ENCODE results near the gene THSD7B.

THSD7B gene

GRCh38 chr2:137020452-137021196 lies 255.3 kb downstream of the THSD7B start:
- CTCF ChIA-PET, result no interaction called here
- DNase-seq (ENCODE audit: low read depth, low spot score), result no peak
- H3K4me3 ChIP-seq (ENCODE audit: low read depth, low read length), result no peak overlapping the region
- POLR2A ChIA-PET, result no interaction called here
- TF ChIP-seq CTCF (IDR thresholded peaks at IDR 0.05; ENCODE audit: insufficient read depth, low read length, missing control alignments), result no peak

GRCh38 chr2:137021763-137022162 lies 256.4 kb downstream of the THSD7B start:
- no peak for DNase-seq (ENCODE audit: low read depth, low spot score)
- no peak for TF ChIP-seq CTCF (IDR thresholded peaks at IDR 0.05; ENCODE audit: insufficient read depth, low read length, missing control alignments)
- ChIA-PET POLR2A (no interaction called here), CTCF (no interaction called here)
- no peak overlapping the region for H3K4me3 ChIP-seq (ENCODE audit: low read depth, low read length)

- no peak for DNase-seq (ENCODE audit: low read depth, low spot score)
- no peak for TF ChIP-seq CTCF (IDR thresholded peaks at IDR 0.05; ENCODE audit: insufficient read depth, low read length, missing control alignments)
- ChIA-PET CTCF (no interaction called here), POLR2A (no interaction called here)
- no peak overlapping the region for H3K4me3 ChIP-seq (ENCODE audit: low read depth, low read length)
Observed at GRCh38 chr2:137023205-137023604, 257.9 kb downstream of the THSD7B start.

GRCh38 chr2:137031731-137032130 lies 266.4 kb downstream of the THSD7B start:
- ChIA-PET CTCF (no interaction called here), POLR2A (no interaction called here)
- no peak overlapping the region for H3K4me3 ChIP-seq (ENCODE audit: low read depth, low read length)
- TF ChIP-seq CTCF (IDR thresholded peaks at IDR 0.05; ENCODE audit: insufficient read depth, low read length, missing control alignments), result no peak
- DNase-seq (ENCODE audit: low read depth, low spot score), result no peak

GRCh38 chr2:137036619-137037018 lies 271.3 kb downstream of the THSD7B start:
- no peak overlapping the region for H3K4me3 ChIP-seq (ENCODE audit: low read depth, low read length)
- CTCF ChIA-PET, result no interaction called here
- no peak for TF ChIP-seq CTCF (IDR thresholded peaks at IDR 0.05; ENCODE audit: insufficient read depth, low read length, missing control alignments)
- POLR2A ChIA-PET, result no interaction called here
- DNase-seq (ENCODE audit: low read depth, low spot score), result no peak

- ChIA-PET POLR2A (no interaction called here), CTCF (no interaction called here)
- no peak overlapping the region for H3K4me3 ChIP-seq (ENCODE audit: low read depth, low read length)
- TF ChIP-seq CTCF (IDR thresholded peaks at IDR 0.05; ENCODE audit: insufficient read depth, low read length, missing control alignments), result no peak
- no peak for DNase-seq (ENCODE audit: low read depth, low spot score)
Observed at GRCh38 chr2:137039482-137040152, 274.3 kb downstream of the THSD7B start.

All from AG04449 (cell line).